ENCODE results near the gene TEX19.

The TEX19 gene

DNA sequence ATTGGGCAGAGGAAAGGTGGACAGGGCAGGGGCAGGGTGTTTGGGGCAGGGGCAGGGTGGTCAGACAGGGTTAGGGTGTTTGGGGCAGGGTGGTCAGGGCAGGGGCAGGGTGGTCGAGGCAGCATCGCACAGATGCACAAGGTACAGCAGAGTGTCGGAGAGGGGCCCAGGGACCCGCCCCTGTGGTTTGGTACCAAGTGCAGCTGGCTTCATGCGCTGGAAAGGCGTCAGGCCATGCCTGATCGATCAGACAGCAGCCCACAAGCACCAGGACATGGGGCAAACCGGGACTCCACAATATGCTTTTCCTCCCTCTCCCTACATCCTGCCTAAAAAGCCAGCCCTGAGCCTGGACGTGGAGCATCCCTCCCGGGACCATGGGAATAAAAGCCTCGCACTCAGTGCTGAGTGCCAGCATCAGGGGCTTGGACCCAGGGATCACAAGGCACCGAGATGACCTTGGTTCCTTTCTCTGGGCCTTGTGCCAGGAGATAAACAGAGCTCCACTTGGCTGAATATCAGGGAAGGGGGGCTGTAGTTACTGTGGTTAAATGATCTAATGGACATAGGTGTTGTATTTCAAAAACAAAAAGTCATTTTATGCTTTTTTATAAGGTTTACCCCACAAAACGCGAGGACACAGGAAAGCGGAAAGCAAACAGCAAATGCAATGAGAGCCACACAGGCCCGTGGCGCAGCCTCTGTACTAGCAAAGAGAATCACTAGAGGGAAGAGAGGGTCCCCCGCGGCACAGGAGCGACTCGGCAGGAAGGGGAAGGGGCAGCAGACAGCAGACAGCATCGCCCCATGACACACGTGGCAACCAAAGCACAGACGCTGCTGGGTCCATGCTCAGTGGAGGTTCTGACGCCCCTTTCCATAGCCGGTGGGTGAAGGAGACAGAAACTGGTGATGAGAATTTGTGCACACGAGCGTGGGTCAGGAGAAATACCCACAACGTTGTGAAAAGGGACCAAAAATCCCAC, 53.8 kb downstream of the TEX19 start:
- no peak for DNase-seq (ENCODE audit: extremely low spot score)
- ChIA-PET CTCF (interaction anchor here (0.8 to 3.8 kb wide), 5 partner anchors 7 to 207 kb away, joined by 3 to 19 read pairs (median 4); no protein-coding TSS in a partner anchor), POLR2A (no interaction called here)
- TF ChIP-seq, protein P1, sequence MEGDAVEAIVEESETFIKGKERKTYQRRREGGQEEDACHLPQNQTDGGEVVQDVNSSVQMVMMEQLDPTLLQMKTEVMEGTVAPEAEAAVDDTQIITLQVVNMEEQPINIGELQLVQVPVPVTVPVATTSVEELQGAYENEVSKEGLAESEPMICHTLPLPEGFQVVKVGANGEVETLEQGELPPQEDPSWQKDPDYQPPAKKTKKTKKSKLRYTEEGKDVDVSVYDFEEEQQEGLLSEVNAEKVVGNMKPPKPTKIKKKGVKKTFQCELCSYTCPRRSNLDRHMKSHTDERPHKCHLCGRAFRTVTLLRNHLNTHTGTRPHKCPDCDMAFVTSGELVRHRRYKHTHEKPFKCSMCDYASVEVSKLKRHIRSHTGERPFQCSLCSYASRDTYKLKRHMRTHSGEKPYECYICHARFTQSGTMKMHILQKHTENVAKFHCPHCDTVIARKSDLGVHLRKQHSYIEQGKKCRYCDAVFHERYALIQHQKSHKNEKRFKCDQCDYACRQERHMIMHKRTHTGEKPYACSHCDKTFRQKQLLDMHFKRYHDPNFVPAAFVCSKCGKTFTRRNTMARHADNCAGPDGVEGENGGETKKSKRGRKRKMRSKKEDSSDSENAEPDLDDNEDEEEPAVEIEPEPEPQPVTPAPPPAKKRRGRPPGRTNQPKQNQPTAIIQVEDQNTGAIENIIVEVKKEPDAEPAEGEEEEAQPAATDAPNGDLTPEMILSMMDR (IDR thresholded peaks at IDR 0.05; ENCODE audit: control extremely low read depth, extremely low read depth, low read depth, missing control alignments) = no peak

Measured in GM10248 (cell line).